Fibroblast of upper back skin (primary cell): ENCODE data around the gene ARL2.
"Not testable (repeated sequence)": the region's sequence is repeated elsewhere in the genome, so short reads cannot be mapped to it uniquely, and the experiment has no call there.

ENCODE experiments used
- DNase-seq: peaks from one replicate; pipeline ENCODE4 v3.0.0-alpha.2; 2013

Gene ARL2

GRCh38 chr11:65008873-65009272 lies 5.1 kb upstream of the ARL2 start:
- no peak for DNase-seq

GRCh38 chr11:65013130-65013887 lies 651 bp upstream of the ARL2 start:
- DNase-seq = peak; percentile 87

DNA sequence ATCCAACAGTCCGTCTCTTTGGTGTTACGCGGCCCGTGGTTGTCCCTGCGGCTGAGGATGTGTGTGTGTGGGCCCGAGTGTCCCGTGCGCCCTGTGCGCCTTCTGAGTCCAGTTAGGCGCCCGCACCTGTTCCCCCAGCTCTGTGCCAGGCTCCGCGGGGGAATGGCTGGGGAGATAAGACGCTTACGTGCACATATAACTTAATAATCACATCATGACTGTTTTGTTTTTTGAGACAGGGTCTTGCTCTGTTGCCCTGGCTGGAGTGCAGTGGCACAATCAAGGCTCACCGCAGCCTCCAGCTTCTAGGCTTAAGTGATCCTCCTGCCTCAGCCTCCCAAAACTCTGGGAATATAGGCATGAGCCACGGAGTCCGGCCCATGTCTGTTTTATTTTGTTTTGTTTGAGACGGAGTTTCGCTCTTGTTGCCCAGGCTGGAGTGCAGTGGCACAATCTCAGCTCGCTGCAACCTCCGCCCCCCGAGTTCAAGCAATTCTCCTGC lies 817 bp downstream of the ARL2 start:
- no peak for DNase-seq

DNA sequence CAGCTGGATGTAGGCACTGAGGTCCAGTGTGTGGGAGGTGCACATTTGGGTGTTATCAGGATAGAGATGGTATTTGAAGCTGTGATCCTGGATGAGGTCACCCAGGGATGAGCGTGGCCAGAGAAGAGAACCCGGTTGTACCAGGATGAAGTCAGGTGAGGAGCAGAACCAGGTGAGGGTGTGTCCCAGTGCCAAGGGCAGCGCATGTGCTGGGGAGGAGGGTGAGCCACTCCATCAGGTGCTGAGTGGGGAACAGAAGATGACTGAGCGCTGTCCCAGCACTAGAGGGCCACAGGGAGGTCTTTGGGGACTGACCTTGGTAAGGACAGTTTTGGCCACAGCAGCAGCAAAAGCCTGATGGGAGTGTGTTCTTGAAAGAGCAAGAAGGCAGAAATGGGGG lies 2.7 kb downstream of the ARL2 start:
- no peak for DNase-seq

- no peak for DNase-seq
Observed at GRCh38 chr11:65017937-65018336, 4.0 kb downstream of the ARL2 start.

- no peak for DNase-seq
Observed at GRCh38 chr11:65019824-65020223, 5.9 kb downstream of the ARL2 start.

DNA sequence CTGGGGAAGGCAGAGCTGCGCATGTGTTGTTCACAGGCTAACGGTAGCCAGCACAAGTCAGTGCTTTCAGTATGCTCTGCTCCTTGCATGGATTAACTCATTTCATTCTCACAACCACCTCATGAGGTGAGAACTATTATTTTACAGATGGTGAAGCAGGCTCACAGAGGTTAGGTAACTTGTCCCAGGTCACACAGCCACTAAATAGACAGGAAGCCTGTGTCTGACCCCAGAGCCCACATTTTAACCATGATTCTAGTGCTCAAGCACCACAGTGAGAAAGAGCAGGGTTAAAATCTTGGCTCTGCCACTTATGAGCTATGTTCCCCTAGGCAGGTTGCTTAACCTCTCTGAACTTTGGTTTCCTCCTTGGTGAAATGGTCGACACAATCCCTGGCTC lies 7.0 kb downstream of the ARL2 start:
- no peak for DNase-seq

DNA sequence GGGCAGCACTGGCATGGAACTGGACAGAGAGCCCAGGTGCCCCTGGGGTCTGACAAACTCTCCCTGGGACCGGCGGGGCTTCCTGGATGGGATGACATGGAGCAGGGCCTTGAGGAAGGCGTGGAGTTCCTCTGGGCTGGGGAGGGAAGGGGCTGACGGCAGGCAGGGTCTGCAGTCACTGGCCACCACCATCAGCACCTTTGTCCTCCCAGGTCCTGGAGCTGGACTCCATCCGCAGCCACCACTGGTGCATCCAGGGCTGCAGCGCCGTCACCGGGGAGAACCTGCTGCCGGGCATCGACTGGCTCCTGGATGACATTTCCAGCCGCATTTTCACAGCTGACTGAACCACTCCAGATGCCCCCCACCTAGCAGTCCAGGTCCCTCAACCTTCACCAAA lies 7.5 kb downstream of the ARL2 start:
- DNase-seq = no peak

DNA sequence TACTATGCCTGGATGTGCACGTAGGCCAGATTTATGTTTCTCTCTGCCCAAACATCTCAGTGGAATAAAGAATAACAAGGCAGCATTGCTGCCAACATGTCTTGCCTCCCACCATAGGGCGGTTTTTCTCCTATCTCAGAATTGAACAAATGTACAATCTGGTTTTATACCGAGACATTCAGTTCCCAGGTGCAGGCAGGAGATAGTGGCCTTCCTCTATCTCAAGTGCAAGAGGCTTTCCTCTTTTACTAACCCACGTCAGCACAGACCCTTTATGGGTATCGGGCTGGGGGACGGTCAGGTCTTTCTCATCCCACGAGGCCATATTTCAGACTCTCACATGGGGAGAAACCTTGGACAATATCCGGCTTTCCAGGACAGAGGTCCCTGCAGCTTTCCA lies 9.5 kb downstream of the ARL2 start:
- not testable (repeated sequence) for DNase-seq

DNA sequence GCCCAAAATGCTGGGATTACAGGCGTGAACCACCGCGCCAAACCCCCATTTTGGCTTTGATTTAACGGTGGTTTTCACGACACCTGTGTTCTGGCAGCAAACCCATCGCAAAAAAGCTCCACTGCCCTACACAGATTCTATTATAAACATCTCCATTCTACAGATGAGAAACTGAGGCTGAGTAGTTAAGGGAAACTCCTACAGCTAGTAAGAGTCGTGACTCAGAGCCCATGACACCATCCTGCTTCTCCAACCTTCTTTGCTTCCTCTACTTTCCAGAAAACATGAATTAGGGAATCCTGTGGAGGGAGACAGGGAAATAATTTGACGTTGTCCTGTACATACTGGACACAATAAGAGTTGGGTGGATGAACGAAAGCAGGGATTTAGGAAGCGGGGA lies 12.8 kb downstream of the ARL2 start:
- DNase-seq = no peak

DNA sequence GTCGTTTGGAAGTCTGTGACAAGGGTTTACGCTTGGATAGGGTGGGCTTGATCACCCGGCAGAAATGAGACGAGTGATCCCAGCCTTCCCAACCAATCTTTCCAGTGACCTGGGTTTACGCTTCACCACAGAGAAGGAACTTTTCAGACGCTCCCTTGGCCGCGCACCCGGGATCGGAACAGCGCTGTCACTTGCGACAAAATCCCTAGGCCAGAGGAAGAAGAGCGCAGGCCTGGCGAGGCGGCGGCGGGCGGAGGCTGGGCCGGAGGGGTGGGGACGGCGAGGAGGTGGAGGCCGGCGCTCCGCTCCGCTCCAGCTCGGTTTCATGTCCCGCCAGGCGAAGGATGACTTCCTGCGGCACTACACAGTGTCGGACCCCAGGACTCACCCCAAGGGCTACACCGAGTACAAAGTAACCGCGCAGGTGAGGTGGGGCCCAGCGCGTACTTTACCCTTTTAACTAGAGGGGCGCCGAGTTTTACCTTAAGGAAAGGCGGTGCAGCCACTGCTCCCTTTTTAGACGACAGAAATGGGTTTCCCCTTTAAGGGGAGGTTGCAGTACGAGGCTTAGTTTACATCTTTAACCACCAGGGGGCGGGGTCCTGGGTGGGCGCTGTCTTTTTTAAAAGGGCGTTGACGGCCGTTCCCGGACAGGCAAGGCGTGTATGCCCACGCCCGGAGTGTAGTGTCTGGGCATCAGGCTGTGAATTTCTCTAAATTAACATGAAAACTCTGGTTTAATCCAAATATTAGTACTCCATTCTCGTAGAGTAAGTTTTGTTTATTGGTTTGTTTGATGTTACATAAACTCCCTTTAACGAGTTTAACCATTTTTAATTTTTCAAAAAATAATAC lies 13.5 kb downstream of the ARL2 start, which contains the start of gene SNX15:
Gene SNX15, plus strand, starts transcription at position 227 of the 855 bp plus-strand sequence. Its CDS starts 99 bp downstream, at position 326.
- DNase-seq = peak; percentile 96

GRCh38 chr11:65032216-65032615 lies 18.3 kb downstream of the ARL2 start:
- no peak for DNase-seq

DNA sequence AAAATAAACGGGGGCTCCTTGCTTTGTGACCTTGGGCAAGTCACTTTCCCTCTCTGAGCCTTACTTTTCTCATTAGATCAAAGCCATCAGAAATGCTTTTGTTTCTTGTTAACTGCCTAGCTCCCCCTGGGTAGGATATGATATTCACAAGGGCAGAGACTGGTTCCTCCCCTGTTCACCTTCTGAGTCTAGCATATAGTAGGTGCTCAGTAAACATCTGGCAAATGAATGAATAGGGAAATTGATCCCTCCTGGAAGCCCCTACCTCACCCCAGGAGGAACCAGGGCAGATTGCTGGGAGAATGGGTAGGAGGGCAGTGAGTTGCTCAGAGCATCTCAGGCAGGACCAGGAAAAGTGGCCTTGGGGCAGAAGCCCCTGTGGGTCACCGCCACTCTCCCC lies 20.5 kb downstream of the ARL2 start:
- no peak for DNase-seq

- DNase-seq = no peak
Observed at GRCh38 chr11:65035579-65035978, 21.6 kb downstream of the ARL2 start.

- no peak for DNase-seq
Observed at GRCh38 chr11:65036931-65037330, 23.0 kb downstream of the ARL2 start.

DNA sequence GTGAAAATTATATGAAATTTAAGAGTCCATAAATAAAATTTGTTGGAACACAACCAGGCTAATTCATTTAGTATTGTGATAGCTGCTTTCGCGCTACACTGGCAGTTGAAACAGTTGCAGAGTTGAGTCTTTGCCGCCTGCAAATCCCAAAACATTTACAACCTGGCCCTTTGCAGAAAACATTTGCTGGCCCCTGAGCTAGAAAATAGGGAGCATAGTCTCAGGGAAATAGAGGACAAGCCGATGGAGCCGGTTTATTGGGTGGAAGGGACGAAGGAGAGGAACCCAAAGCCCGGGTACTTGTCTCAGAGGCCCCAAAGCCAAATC lies 26.5 kb downstream of the ARL2 start:
- DNase-seq = no peak

- peak; percentile 92 for DNase-seq
Observed at GRCh38 chr11:65040847-65041622, 27.1 kb downstream of the ARL2 start, which contains the start of gene SAC3D1. SAC3D1 (plus strand) TSS chr11:65041210; CDS start chr11:65041293, 83 bp downstream.

- no peak for DNase-seq
Observed at GRCh38 chr11:65042891-65043290, 28.9 kb downstream of the ARL2 start.

DNA sequence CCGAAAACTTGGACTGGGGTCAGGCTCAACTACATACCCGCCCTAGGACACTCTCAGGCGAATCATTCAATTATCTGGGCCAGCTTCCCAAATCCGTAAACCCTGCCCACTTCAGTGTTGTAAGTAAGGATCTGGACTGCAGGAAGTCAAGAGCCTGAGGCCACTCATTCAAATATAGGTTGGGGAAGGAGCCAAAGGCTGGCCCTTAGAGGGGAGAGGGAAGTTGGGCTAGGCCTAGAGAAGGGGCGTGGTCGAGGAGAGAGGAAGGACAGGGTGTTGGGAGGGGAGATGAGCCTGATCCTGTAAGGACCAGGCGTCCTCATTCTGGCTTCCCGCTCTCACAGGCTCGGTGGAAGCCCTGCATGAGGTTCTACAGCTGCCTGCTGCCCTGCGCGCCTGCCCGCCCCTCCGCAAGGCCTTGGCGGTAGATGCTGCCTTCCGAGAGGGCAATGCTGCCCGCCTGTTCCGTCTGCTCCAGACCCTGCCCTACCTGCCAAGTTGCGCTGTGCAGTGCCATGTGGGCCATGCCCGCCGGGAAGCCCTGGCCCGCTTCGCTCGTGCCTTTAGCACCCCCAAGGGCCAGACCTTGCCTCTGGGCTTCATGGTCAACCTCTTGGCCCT lies 30.0 kb downstream of the ARL2 start:
- DNase-seq = peak; percentile 32

DNA sequence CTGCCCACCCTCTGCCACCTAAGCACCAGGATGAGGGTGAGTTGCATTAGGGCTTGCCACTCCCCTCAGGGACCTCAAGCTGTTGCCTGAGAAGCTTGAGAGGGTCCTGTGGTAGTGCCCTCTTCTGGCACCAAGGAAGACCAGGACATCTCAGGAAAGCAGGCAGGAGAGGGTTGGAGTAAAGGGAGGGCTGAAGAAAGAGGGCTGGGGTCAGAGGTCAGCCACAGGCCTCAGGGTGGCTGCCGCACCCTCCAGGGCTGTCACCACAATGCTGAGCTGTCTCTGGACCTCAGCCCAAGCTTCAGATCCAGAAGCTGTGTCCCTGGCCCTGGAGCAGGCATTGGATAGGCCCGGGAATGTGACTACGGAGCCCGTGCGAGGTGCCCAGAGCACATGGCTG lies 31.1 kb downstream of the ARL2 start:
- no peak for DNase-seq

DNA sequence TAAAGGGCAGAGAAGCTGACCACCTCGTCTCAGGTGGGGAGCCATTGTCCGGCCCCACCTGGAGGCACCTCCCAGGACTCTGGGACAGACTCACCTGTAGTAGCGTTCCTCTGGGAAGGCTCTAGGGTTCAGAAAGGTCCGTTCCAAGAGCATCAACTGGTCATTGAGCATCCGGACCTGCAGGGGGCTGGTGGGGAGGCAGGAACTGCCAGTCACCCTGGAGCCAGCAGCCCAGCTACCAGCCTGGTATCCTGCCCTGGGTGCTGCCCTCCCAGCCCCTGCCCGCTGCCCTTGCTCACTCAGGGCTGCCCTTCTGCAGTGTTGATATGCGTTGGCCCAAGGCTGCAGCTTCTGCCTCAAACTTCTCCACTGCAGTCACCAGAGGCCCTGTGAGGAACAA lies 31.8 kb downstream of the ARL2 start:
- no peak for DNase-seq

DNA sequence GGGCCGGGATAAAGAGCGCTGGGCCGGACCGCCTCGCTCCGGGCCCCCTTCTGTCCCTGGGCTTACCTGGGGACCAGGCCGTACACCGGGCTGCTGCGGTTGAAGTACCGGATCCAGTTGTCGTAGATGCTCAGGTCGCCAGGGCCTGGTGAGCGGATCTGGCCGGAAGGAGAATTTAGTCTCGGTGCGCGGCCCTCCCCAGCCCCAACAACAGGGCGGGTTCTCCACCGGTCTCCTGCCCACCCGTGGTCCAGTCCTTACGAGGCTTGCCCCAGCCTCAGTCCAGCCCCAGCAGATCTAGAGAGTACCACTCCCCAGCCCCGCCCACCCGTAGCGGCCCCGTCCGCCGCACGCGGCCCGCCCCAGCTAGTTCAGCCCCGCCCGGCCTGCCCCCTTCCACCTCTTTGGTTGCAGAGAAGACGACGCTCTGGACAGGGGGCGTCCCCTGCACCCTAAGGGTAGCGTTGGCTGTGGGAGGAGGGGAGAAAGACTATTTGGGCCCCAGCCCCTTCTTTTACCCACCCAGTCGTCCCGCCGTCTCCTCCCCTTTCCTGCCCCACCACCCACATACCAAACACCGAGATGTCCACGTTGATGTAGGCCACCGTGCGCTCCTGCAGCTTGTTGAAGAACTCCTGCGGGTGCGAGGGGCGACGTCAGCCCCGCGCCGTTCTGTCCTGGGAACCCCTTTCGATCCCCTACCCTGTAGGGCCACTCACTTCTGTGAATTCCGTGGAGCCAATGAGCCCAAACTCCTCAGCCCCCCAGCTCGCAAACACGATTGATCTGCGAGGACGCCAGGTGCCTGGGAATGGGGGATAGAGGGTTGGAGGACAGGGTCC lies 33.8 kb downstream of the ARL2 start:
- no peak for DNase-seq
